Testis (tissue), 3 donors: ENCODE data around the gene PEPD. TPM values are rescaled to one million over a fixed set of nuclear protein-coding genes. Genes with fewer than 3 reads are reported as not detected.

ENCODE experiments used
- DNase-seq: peaks from one replicate; pipeline ENCODE4 v3.0.0-alpha.2; 2019
- H3K27ac ChIP-seq, 2 donors: fragments of 200-600 bp; sonication (generic); one replicate each; pipeline ENCODE4 v1.5.1; 2019
- H3K27me3 ChIP-seq: fragments of 200-600 bp; sonication (generic); one replicate; pipeline ENCODE4 v1.5.1; 2019
- H3K36me3 ChIP-seq: fragments of 200-600 bp; sonication (generic); one replicate; pipeline ENCODE4 v1.5.1; 2017; ENCODE audit warnings: low read depth; ENCODE audit errors: missing control alignments
- H3K4me1 ChIP-seq: fragments of 200-600 bp; sonication (generic); one replicate; pipeline ENCODE4 v1.5.1; 2019
- H3K4me3 ChIP-seq, 2 donors: fragments of 200-600 bp; sonication (generic); one replicate each; pipeline ENCODE4 v1.5.1; 2017 to 2019
- H3K9me3 ChIP-seq: fragments of 200-600 bp; sonication (generic); one replicate; pipeline ENCODE4 v1.5.1; 2017
- CTCF ChIP-seq, 3 experiments: fragments of 450-650 bp in 2 of 3; fragments of 200-600 bp in 1 of 3; sonication (generic) in 1 of 3; IDR thresholded peaks; one replicate each; pipeline ENCODE4 v1.5.1; 2016 to 2019; ENCODE audit warnings: antibody characterized with exemption in 3 of 3, mild to moderate bottlenecking in 2 of 3, moderate library complexity in 1 of 3
- POLR2A ChIP-seq: fragments of 450-650 bp; IDR thresholded peaks from one replicate; pipeline ENCODE4 v1.6.1; 2017; ENCODE audit warnings: antibody characterized with exemption, mild to moderate bottlenecking, moderate library complexity
- WGBS, 2 donors: methylation state at CpG; one replicate each; pipeline ENCODE4 v1.1.5; 2018; 5-methylcytosine and 5-hydroxymethylcytosine counted together
- intact Hi-C: fragments of 100-400 bp; cut with DNase I; formaldehyde crosslinking; loops from one replicate; pipeline ENCODE4 v1.15.1; 2023; ENCODE audit warnings: low total_unique reads
- polyA plus RNA-seq: library from polyadenylated mRNA; stranded (reverse); fragments of 350-450 nt; fragmentation: Illumina TruSeq; extraction: RNeasy Lipid Tissue Mini Kit (QIAGEN cat#74804); gene quantifications from one replicate; pipeline ENCODE4 v1.2.3, GENCODE V29; 2014; ENCODE audit warnings: low read depth, low replicate concordance; ENCODE audit not compliant: insufficient read depth
- total RNA-seq, 2 donors: library from RNA; depleted of rRNA; stranded (reverse); fragments of >200 nt; gene quantifications; one replicate each; pipeline ENCODE4 v1.2.3, GENCODE V29; 2016

PEPD gene
- total and polyA plus RNA-seq, 3 donors from 2014 or later: 51.1 to 87.9 (median 58.0) TPM

GRCh38 chr19:33436360-33437345 lies 84.9 kb downstream of the PEPD start:
- 92% methylated on average over 20 to 22 of the region's 22 CpGs for WGBS, 2 donors
- no peak for DNase-seq

GRCh38 chr19:33435706-33436359 lies 85.8 kb downstream of the PEPD start:
- 95 to 97% methylated on average over 6 to 11 of the region's 11 CpGs for WGBS, 2 donors
- Histone ChIP-seq H3K4me3 (no peak overlapping the region), H3K36me3 (no peaks in the 10 kb centered on the region), H3K9me3 (no peaks in the 10 kb centered on the region), H3K4me1 (peaks cover 3% of the 10 kb centered on the region), H3K27ac (no peak overlapping the region), H3K27me3 (no peaks in the 10 kb centered on the region)
- intact Hi-C loops: loop anchor here (10.0 kb wide), 1 partner anchor 339 kb away; no protein-coding TSS in a partner anchor
- DNase-seq: no peak
- TF ChIP-seq POLR2A: no peak

More at GRCh38 chr19:33436360-33437345, 84.9 kb downstream of the PEPD start:
- H3K36me3 ChIP-seq: no peaks in the 10 kb centered on the region
- intact Hi-C loops: loop anchor here (10.0 kb wide), 1 partner anchor 338 kb away; no protein-coding TSS in a partner anchor
- TF ChIP-seq CTCF (IDR thresholded peaks at IDR 0.05) (no peak), POLR2A (no peak)
- no peak overlapping the region for H3K4me3 ChIP-seq
- peaks cover 3% of the 10 kb centered on the region for H3K4me1 ChIP-seq
- H3K27ac ChIP-seq: no peak overlapping the region
- no peaks in the 10 kb centered on the region for H3K9me3 ChIP-seq
- H3K27me3 ChIP-seq: no peaks in the 10 kb centered on the region

DNA sequence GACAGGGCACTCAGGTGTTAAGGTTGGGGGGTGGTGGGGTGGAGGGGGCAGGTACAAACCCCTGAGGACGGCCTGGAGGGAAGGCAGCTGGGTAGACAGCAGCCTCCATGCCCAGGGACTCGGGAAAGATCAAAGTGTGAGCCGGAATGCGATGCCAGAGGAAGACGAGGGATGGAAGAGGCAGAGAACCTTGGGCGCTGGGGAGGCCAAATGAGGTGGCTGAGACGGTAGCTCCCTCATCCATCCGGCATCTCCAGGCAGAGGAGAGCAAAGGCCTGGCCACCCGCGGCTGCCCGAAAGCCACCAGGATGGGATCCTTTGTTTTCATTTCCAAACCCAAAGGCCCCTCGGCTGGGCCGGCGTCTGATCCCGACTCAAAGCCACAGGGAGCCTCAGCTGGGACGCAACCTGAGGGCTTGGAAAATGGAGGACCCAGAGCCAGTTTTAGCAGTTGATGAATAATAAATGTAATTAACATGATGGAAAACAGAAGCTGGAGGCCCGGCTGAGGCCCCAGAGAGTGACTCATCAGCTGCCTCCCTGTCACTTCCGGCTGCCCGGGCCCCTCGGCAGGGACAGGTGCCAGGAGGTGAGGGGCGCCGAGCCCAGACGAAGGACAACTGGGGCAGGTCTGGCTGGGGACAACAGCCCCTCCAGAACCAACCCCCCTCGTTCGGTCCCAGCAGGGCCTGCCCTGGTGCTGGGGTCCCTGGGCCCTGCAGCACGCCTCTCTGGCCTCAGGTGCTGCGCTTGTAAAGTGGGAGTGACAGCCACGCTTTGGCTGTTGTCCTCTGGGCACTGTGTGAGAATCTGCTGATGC lies 86.5 kb downstream of the PEPD start:
- DNase-seq: no peak
- no peaks in the 10 kb centered on the region for H3K36me3 ChIP-seq
- H3K27me3 ChIP-seq: no peaks in the 10 kb centered on the region
- 87 to 90% methylated on average over 24 to 27 of the region's 28 CpGs for WGBS, 2 donors
- TF ChIP-seq POLR2A: no peak
- TF ChIP-seq CTCF (IDR thresholded peaks at IDR 0.05): no peak
- intact Hi-C loops: loop anchor here (10.0 kb wide), 1 partner anchor 340 kb away; no protein-coding TSS in a partner anchor
- no peak overlapping the region for H3K4me3 ChIP-seq
- H3K9me3 ChIP-seq: no peaks in the 10 kb centered on the region
- no peak overlapping the region for H3K27ac ChIP-seq
- peaks cover 3% of the 10 kb centered on the region for H3K4me1 ChIP-seq

- intact Hi-C loops: loop anchor here (10.0 kb wide), 1 partner anchor 341 kb away; no protein-coding TSS in a partner anchor
- Histone ChIP-seq H3K4me3 (no peak overlapping the region), H3K36me3 (no peaks in the 10 kb centered on the region), H3K27ac (no peak overlapping the region), H3K27me3 (no peaks in the 10 kb centered on the region), H3K4me1 (peaks cover 3% of the 10 kb centered on the region), H3K9me3 (no peaks in the 10 kb centered on the region)
- WGBS, 2 donors: 86 to 88% methylated on average over 21 to 22 of the region's 22 CpGs
- no peak for DNase-seq
- TF ChIP-seq CTCF (IDR thresholded peaks at IDR 0.05): no peak
- TF ChIP-seq POLR2A: no peak
Observed at GRCh38 chr19:33434069-33434885, 87.3 kb downstream of the PEPD start.
